Activated CD4-positive, CD25-positive, alpha-beta regulatory T cell treated with anti-CD3 and anti-CD28 coated beads, Interleukin-2, amount 50 U/mL, for 24 hours (primary cell): ENCODE results near the gene PTPRM.
"Not testable (repeated sequence)": the region's sequence is repeated elsewhere in the genome, so short reads cannot be mapped to it uniquely, and the experiment has no call there.

Experiments used
- ATAC-seq, 2 donors: fragments of 150-1000 bp; cut with Tn5 transposase; one replicate each; pipeline ENCODE4 v1.10.0; 2021; ENCODE audit warnings: mild to moderate bottlenecking in 1 of 2, moderate library complexity in 1 of 2

Gene PTPRM

DNA sequence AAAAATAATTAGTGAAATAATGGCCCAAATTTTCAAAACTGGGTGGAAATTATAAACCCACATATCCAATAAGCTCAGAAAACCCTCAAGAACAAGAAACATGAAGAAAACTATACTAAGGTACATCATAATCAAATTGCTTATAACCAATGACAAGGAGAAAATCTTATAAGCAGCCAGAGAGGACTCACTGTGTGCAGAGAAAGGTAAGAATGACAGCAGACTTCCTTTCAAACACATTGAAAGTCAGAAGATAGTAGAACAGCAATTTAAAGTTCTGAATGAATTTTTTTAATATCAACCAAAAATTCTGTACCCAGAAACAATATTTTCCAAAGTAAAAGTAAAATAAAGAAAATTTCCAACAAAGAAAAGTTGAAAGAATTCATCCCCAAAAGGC is 844.4 kb downstream of the PTPRM start:
- no peak for ATAC-seq

DNA sequence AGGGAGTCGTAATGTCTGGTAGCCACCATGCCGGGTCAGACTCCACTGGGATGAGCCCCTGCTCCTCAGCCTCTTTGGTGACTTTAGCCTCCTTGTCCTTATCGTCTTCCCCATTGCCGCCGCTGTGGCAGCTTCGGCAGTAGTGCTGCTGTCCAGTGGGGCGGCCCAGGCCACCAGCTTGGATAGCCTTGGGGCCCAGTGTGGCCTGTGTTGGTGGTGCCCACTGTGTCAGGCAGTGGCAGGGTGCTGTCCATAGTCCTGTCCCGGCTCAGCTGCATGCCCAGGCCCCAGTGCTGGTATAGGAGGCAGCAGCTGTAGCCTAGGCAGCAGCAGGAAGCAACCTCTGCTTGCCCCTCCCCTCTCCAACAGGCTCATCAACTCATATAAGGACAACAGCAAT is 845.0 kb downstream of the PTPRM start:
- no peak for ATAC-seq

DNA sequence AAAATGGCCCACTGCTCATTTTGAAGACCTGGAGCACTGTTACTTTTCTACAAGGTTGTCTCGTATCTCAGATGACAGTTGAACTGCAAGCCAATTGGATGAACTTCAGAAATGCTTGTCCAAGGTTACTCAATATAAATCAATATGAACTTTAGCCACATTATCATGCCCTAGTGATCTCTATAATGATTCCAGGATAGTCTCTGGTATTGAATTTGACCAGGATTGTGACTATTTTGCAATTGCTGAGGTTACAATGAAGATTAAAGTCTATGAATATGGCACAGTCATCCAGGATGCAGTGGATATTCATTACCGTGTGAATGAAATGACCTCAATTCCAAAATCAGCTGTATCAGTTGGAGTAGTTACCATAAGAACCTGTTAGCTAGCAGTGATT is 846.1 kb downstream of the PTPRM start:
- no peak for ATAC-seq

DNA sequence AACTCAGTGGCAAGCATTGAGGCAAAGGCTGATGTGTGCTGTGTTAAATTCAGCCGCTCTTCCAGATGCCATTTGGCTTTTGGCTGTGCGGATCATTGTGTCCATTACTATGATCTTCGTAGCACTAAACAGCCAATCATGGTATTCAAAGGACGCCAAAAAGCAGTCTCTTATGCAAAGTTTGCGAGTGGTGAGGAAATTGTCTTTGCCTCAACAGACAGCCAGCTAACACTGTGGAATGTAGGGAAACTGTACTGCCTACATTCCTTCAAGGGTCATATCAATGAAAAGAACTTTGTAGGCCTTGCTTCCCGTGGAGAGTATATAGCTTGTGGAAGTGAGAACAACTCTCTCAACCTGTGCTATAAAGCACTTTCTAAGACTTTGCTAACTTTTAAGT is 846.6 kb downstream of the PTPRM start:
- ATAC-seq = no peak

DNA sequence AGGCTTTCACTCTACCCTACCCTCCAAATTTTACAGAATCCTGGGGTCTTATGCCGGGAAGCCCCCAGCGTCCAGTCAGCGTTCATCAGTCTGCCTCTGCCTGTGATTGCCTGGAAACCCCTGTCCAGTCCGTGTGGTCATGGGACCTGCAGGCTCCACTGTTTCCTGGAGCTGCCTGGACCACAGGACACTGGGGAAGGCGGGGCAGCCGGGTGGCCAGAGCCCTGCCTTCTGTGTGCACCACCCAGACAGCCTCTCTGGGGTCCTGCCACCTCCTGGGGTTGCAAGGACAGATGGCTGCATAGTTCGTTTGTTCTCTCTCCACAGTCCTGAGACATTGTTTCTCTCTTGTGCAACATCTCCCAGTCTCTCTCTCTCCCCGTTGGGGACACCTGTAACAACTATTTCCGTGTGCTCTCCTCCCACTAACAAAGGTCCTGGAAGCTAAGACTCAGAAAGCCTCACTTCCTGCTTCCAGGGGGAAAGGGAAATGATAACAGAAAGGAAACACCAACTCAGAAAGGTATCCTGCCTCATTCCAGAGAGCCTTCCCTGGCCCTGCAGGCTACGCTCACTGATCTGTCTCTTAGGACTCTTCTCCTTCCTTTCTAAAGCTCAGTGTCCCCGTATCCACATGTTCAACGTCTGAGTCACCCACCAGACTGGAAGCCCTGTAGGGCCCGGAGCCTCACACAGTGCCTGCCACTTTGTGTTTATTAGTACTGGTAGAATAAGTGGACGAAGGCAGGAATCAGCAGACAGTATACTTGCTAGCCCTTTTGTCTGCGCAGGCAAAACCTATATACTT is 849.3 kb downstream of the PTPRM start:
- ATAC-seq = no peak

DNA sequence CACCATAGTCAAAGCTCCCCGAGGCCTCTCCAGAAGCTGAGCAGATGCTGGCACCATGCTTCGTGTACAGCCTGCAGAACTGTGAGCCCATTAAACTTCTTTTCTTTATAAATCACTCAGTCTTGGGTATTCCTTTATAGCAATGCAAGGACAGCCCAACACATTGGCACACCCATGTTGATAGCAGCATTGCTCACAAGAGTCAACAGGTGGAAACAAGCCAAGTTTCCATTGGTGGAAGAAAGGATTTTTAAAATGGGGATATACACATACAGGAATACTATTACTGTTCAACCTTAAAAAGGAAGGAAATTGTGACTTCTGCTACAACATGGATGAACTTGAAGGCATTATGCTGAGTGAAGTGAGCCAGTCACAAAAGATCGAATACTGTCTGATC is 855.3 kb downstream of the PTPRM start:
- no peak for ATAC-seq

DNA sequence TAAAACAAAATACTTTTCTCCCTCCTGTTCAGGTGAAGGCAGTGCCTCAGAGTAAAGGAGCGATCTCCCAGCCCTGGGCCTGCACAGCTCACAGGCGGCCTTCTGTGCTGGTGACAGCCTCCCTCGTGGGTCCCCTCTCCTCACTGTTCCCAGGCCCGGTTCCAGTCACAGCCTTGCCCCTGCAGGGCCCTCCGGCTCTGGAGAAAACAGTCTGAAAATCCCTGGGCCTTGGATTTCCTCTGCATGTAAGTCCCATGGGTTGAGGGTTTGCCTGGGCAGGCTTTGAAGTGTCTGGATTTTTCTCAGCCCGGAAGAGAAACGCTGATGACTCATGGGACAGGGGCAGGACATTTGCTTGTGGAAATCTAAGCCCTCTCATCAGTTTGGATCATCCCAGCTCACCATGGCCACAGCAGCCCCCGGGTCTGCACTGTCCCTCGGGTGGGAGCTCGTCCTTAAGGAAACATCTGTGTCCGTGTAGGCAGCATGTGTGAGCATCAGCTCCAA is 856.0 kb downstream of the PTPRM start:
- no peak for ATAC-seq

DNA sequence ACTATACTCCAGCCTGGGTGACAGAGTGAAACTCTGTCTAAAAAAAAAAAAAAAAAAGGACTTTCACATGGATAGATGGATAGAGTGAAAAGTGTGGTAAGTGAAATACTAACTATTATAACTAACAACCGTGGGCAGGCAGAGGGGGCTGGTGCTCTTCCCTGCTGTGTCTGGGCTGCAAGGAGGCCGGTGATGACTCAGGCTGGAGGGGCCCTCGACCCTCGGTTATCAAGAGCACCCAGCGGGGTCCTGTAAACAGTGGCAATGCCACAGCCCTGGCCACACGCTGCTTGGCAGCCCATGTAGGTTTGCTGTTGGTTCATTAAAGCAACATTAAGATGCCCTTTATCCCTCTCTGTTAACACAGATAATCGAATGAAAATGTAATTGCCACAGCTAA is 857.4 kb downstream of the PTPRM start:
- no peak for ATAC-seq

DNA sequence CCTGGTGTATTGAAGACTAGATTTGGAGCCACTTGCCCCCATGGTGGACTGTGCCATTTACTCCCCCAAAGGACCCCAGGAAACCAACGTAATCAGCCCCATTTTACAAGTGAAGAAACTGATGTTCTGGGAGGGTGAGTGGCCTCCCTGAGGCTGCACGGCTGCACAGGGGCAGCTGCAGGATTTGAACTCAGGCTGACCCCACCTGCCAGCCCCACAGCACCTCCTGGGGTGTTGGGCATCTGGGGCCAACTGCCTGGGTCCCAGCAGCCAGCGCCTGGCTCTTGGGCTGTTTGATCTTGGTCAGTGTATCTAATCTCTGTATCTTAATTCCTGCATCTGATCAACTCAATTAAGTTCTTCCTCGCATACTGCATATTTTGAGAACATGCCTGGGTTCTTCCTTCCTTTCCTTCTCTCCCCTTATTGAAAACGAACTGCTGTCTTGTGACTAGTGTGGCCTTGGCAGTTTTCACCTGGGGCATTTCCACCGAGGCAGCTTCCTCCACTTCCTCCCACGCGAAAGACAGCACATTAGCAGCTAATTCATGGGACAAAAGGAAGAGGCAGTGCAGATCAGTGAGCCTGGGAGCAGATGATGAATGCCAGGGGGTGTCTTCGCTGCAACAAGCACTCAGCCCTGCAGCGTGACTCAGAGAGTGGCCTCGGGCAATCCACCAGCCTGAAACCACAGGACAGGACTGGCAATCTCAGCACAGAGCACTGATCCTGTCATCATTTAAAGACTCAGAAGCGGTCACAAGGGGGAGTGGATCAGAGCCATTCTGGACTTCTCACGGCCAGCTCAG is 858.0 kb downstream of the PTPRM start:
- ATAC-seq = no peak

DNA sequence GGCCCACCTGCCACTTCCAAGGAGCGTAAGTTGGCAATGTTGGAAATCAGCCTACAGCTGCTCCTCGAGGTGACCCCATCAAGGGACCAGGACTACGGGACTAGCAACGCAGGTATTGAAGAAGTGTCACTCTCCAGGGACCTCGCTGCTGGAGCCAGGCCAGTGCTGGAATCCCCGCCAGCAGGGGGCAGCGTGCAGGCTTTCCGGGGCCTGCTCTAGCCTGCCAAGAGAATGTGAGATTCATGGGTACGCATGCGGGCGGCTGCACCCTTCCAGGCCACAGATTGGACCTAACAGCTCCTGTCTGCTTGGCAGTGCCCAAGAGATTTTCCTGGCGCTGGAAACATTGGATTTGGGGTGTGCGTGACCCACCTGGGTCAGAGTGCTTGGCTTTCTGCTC is 859.3 kb downstream of the PTPRM start:
- ATAC-seq = no peak

DNA sequence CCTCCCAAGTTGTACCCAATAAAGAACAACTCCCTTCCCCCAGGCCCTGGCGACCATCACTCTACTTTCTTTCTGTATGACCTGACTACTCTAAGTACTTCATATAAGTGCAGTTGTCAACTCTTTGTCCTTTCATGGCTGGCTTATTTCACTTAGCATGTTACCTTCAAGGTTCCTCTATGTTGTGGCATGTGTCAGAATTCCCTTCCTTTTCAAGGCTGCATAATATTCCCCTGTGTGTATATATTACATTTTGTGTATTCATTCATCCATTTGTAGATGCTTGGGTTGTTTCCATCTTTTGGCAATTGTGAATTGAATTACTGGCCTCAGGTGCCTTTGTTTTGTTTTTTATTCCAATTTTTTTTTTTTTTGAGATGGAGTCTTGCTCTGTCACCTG is 860.2 kb downstream of the PTPRM start:
- ATAC-seq = no peak

DNA sequence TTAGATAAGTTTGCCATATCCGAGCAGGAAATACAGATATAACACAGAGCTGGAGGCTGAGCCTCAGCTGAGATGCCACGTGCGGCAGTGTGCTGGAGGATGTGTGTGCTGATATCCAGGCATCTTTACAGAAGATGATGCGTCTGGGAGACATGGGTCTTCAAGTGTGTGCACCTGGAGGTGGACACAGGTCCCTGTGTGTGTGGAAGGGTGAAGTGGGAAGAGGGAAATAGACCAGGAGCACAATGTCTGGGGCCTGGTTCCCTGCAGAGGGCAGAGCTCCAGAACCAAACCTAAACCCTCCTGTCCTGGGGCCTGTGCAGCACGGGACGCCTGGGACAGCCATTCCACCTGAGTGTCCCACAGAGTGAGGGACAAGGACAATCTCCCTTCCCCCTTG is 861.8 kb downstream of the PTPRM start:
- no peak for ATAC-seq

DNA sequence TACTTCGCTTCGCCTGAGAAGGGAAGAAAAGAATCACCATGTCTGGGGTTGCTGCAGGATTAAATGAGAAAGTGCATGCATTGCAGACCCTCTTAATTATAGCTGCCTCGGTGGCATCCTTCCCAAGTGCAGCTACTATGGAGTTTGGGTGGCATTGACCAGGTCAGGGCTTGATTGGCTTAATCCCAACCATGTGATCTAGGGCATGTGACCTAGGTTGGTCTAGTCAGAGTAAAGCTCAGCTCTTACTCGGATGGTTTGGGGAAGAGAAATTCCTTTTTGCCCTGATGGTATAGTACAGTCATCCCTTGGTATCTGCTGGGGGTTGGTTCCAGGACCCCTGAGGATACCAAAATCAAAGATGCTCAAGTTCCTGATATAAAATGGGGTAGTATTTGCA is 863.9 kb downstream of the PTPRM start:
- no peak for ATAC-seq

DNA sequence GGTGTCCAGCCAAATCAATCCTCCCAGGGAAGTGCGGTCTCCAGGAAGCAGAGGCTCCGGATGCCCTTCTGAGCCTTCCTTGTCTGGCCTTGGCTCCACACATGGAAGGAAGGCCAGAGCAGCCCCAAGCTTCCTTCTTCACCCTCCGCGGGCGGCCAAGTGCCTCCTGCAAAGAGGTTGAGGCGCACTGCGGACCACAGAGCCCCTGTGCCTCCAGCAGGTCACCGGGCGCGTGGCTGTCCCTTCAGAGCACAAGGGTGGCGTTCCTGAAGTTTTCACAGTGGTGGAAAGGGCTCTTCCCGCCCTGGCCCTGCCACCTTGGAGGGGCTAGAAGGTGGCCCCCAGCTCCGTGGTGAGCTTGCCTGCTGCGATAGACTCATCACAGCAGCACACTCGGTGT is 866.2 kb downstream of the PTPRM start:
- no peak for ATAC-seq

DNA sequence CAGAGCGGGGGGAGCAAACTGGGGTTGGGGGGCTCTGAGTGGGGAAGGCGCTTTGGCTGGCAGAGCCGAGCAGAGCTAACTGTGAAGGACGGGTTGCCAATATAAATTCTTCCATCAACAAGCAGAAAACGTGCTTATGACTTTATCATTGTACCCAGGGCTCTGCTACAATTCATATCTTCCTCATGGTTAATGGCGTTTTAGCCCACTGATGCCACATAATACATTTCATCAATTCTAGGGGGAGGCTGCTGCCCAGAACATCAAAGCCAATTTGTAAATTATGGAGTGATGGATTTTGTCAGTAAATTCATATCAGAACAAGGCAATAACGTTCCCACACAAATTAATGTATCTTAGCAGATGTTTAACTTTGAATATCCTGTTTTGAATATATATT is 866.7 kb downstream of the PTPRM start:
- ATAC-seq = no peak

DNA sequence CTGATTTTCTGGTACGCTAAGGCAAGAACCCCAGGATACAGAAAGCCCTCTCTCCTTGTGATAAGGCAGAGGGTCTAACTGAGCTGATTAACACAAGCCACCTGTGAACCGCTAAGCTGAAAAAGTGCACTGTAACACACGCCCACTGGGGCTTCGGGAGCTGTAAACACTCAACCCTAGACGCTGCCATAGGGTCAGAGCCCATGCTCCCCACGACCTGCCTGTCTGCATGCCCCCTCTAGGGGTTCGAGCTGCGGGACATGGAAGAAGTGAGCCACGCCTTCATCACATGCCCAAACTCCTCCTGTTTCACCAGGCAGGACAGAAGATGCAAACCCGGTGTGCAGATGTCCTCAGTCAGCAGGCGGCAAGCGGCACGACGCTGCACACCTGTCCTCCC is 868.3 kb downstream of the PTPRM start:
- ATAC-seq = no peak

DNA sequence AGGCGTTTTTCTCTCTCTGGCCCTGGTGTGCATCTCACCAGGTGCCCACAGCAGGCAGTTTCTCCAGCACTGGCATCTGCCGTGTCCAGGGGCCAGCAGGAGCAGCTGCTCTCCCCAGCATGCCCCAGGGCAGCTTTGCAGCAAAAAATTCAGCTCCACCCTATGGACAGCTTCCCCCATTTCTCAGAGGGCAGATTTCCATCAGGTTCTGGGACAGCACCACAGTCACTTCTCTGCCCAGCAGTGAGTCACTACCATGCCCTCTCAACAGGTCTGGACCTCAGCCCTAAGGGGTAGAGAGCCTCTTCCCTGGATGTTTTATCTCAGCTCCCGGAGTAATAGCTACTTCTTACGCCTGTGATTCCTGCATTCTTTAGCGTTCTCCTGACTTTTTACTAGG is 871.9 kb downstream of the PTPRM start:
- no peak for ATAC-seq

DNA sequence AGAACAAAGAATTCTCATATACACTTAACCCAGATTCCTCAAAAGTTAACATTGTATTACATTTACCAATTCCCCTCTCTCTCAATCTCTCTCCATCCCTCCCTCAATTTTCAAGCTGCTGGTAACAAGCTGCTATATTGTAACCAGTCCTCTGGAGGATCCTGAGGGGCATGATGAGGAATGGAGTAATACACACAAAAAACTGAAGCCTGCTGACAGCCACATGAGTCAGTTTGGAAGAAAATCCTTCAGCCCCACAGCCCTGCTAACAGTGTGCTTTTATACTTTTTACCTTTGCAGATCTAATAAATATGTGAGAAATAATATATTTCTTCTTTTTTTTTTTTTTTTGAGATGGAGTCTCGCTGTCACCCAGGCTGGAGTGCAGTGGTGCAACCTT is 876.4 kb downstream of the PTPRM start:
- ATAC-seq = no peak

DNA sequence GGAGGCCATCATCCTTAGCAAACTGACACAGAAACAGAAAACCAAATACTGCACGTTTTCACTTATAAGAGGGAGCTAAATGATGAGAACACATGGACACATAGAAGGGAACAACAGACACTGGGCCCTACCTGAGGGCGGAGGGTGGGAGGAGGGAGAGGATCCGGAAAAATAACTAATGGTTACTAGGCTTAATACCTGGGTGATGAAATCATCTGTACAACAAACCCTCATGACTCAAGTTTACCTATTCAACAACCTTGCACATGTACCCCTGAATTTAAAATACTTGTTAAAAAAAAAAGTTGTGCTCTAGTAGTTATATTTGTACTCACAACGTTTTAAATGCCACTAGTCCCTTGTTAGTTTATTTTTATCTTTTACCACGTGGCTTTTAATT is 879.8 kb downstream of the PTPRM start:
- ATAC-seq = not testable (repeated sequence)

DNA sequence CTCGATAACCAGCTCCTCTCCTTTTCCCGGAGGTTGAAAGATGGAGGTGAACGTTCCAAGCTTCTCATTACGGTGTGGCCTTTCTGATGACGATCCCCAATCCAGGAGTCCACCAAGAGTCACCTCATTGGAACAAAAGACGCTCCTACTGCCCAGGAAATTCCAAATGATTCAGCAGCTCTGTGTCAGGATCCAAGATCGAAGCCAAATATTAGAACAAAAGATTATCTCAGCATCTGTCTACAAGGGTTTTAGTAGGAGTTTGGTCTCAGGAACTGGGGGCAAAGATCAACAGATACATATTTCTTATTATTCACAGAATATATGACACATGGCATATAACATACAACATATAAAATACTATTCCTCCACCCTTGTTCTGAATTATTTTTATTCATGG is 881.0 kb downstream of the PTPRM start:
- ATAC-seq = no peak

DNA sequence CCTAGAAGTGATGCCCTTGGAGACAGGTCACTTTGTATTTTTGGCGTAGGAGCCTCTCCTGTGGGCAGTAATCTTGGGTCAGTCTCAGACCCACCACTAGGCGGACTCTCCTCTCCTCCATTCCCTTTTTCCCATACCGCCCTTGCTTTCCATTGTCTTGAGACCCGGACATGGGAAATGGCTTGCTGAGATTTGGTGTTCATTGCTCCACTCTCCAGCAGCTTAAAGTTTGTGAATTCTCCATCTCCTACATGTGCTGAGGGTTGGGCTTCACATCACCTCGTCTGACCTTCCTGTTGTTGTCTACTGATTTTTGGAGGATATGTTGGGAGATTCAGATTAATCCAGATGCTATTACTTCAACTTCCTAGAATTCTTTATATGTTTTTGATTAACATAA is 882.9 kb downstream of the PTPRM start:
- ATAC-seq = no peak

DNA sequence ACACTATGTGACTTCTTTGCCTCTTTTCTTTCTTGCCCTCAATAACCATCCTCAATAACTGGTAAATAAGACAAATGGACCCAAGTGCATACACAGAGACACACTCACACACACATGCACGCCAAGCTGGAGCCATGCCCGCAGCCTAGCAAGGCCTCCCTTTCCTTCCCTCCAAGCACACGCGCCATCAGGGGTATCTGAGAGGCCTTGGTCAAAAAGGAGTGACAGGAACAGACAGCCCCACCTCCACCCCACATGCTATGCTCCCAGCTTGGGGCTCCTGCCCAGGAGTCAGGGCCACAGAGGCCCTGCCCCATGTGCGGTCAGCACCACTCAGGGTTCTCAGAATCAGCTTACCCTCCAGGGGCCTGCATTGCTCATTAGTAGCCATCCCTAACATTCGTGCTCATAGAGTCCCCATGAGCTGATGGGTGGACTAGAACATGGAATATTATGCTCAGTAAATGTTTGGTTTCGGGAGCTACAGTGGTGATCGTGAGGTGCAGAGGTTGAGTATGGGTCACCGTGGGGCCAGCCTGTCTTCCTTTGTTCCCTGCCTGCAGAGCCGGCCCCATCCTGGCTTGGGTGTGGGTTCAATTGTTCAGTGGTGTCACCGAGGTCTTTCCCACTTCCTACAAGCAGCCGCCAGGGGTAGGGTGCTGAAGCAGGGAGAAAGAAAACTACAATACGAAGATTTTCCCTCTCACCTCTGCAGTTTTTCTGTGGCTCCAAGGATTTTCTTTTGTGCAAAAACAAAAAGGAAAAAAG is 884.0 kb downstream of the PTPRM start:
- ATAC-seq = no peak

DNA sequence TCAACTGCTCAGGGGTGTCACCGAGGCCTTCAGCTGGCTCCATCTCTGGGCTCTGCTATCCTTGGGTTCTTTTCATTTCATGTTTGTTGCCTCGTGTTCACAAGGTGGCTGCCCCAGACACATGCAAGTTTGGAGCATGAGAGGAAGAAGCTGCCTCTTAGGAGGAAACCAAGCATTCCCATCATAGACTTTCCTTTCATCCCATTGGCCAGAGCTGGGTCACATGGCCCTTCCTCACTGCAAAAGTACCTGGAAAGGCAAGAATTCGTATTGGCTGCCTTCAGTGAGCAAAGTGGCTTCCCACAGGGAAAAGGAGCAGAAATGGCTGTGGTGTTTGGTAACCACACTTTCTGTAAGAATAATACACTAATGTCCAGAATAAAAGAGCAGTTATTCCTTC is 886.4 kb downstream of the PTPRM start:
- ATAC-seq = no peak
